PC-9 (cell line): Measurements from ENCODE around the gene MAZ. TPM values are rescaled to one million over a fixed set of nuclear protein-coding genes. Genes with fewer than 3 reads are reported as not detected.

Experiments
- BruUV-seq: library from RNA; stranded (reverse); fragments of 400-500 nt; replicated peaks from 2 replicates; lab custom pipeline; 2021; lab: Mats Ljungman, UMichigan
- CTCF ChIA-PET: fragments of 300-600 bp; sonication (Branson Sonifier 250); formaldehyde crosslinking; loops from one replicate; lab custom pipeline; 2022; ENCODE audit warnings: antibody characterized with exemption; lab: Charles Lee
- POLR2A ChIA-PET: fragments of 300-600 bp; sonication (Branson Sonifier 250); formaldehyde crosslinking; loops from one replicate; lab custom pipeline; 2022; ENCODE audit warnings: antibody characterized with exemption; ENCODE audit not compliant: unreplicated experiment; lab: Charles Lee
- DNase-seq, 2 experiments: peaks; one replicate each; pipeline versions ENCODE4 v3.0.0 to v3.0.0-alpha.2; 2015 to 2022; ENCODE audit warnings: mixed read lengths in 1 of 2
- H2AFZ ChIP-seq: fragments of 200-600 bp; sonication (generic); 2 replicates; pipeline ENCODE4 v1.8.1; 2017; ENCODE audit warnings: antibody characterized with exemption
- H3F3A ChIP-seq: fragments of 200-600 bp; sonication (generic); 2 replicates; pipeline ENCODE4 v1.8.1; 2017; ENCODE audit warnings: antibody characterized with exemption, mild to moderate bottlenecking, low read depth; ENCODE audit not compliant: insufficient read depth
- H3K27ac ChIP-seq: fragments of 200-600 bp; sonication (generic); 2 replicates; pipeline ENCODE4 v1.6.1; 2016; ENCODE audit warnings: mixed run types
- H3K27me3 ChIP-seq: fragments of 200-600 bp; sonication (generic); 2 replicates; pipeline ENCODE4 v1.6.1; 2016; ENCODE audit warnings: low read depth, mixed run types; ENCODE audit not compliant: insufficient read depth
- H3K36me3 ChIP-seq: fragments of 200-600 bp; sonication (generic); 2 replicates; pipeline ENCODE4 v1.6.1; 2016; ENCODE audit warnings: low read depth, mixed run types
- H3K4me1 ChIP-seq: fragments of 200-600 bp; sonication (generic); replicated peaks from 2 replicates; pipeline ENCODE4 v1.6.1; 2016; ENCODE audit warnings: mixed run types; ENCODE audit not compliant: insufficient read depth
- H3K4me2 ChIP-seq: fragments of 200-600 bp; sonication (generic); 2 replicates; pipeline ENCODE4 v1.6.1; 2017; ENCODE audit warnings: mixed run types
- H3K4me3 ChIP-seq: fragments of 200-600 bp; sonication (generic); 2 replicates; pipeline ENCODE4 v1.6.1; 2016; ENCODE audit warnings: mixed run types
- H3K79me2 ChIP-seq: fragments of 200-600 bp; sonication (generic); 2 replicates; pipeline ENCODE4 v1.6.1; 2017; ENCODE audit warnings: low read depth, mixed run types
- H3K9me2 ChIP-seq: fragments of 200-600 bp; sonication (generic); 2 replicates; pipeline ENCODE4 v1.8.1; 2017; ENCODE audit warnings: mild to moderate bottlenecking; ENCODE audit not compliant: insufficient read depth
- H3K9me3 ChIP-seq: fragments of 200-600 bp; sonication (generic); 2 replicates; pipeline ENCODE4 v1.8.1; 2016; ENCODE audit warnings: low read depth; ENCODE audit not compliant: insufficient read depth
- H4K20me1 ChIP-seq: fragments of 200-600 bp; sonication (generic); 2 replicates; pipeline ENCODE4 v1.8.1; 2017; ENCODE audit not compliant: insufficient read depth
- CTCF ChIP-seq: fragments of 200-600 bp; sonication (generic); conservative IDR thresholded peaks from 2 replicates; pipeline ENCODE4 v1.6.1; 2017; ENCODE audit warnings: mixed run types, antibody characterized with exemption, mild to moderate bottlenecking, moderate library complexity
- EZH2 ChIP-seq: fragments of 200-600 bp; sonication (generic); IDR thresholded peaks from 2 replicates; pipeline ENCODE4 v1.8.0; 2017; ENCODE audit warnings: antibody characterized with exemption, low read depth
- intact Hi-C: fragments of 100-400 bp; cut with micrococcal nuclease; formaldehyde crosslinking; loops from one replicate; pipeline ENCODE4 v1.10.0; 2022; ENCODE audit not compliant: unreplicated experiment
- total RNA-seq: library from RNA; stranded (reverse); gene quantifications from 2 replicates; pipeline ENCODE4 v1.2.3, GENCODE V29; 2021

MAZ gene
- total RNA-seq, 1 experiment from 2014 or later, result 481 TPM

- Histone ChIP-seq H3K36me3 (no peaks in the 10 kb centered on the region), H3K4me2 (no peak overlapping the region), H2AFZ (no peak overlapping the region), H3K79me2 (peaks cover 14% of the 10 kb centered on the region), H3K9me2 (no peaks in the 10 kb centered on the region), H3F3A (no peaks in the 10 kb centered on the region), H3K4me3 (no peak overlapping the region), H4K20me1 (no peaks in the 10 kb centered on the region), H3K9me3 (no peaks in the 10 kb centered on the region), H3K27ac (no peak overlapping the region), H3K27me3 (no peaks in the 10 kb centered on the region), H3K4me1 (peaks cover 10% of the 10 kb centered on the region)
- ChIA-PET POLR2A (no interaction called here), CTCF (no interaction called here)
- intact Hi-C loops, result loop anchor here (5.0 kb wide), 1 partner anchor 37 kb away; the partner anchor contains the start of gene SEZ6L2
- DNase-seq, result no peak
- TF ChIP-seq EZH2 (no peak), CTCF (no peak)
- BruUV-seq, result no TSS peak
These were observed 53.9 kb downstream of the MAZ start for GRCh38 chr16:29860218-29860617.

Other genes with a start within 250 kb of the MAZ start
- 0.15 and 0.17 TPM in 2 replicates for gene SPN, start 143.3 kb upstream of the MAZ start, total RNA-seq
- 247 and 310 TPM in 2 replicates for gene QPRT, start 127.3 kb upstream of the MAZ start, total RNA-seq
- not detected in 2 replicates for gene C16orf54, start 60.5 kb upstream of the MAZ start, total RNA-seq
- 0.13 and 0.26 TPM in 2 replicates for gene ZG16, start 28.3 kb upstream of the MAZ start, total RNA-seq
- 179 and 195 TPM in 2 replicates for gene KIF22, start 15.8 kb upstream of the MAZ start, total RNA-seq
- 4.9 and 6.3 TPM in 2 replicates for gene PRRT2, start 5.7 kb downstream of the MAZ start, total RNA-seq
- gene PAGR1, start 9.6 kb downstream of the MAZ start, total RNA-seq, result 27.5 and 44.6 TPM in 2 replicates
- gene MVP, start 13.9 kb downstream of the MAZ start, total RNA-seq, result 197 and 208 TPM in 2 replicates
- gene CDIPT, start 56.7 kb downstream of the MAZ start, total RNA-seq, result 90.6 and 133 TPM in 2 replicates
- 46.5 and 64.0 TPM in 2 replicates for gene SEZ6L2, start 93.0 kb downstream of the MAZ start, total RNA-seq
- gene ASPHD1, start 94.0 kb downstream of the MAZ start, total RNA-seq, result 8.3 and 11.3 TPM in 2 replicates
- gene KCTD13, start 119.7 kb downstream of the MAZ start, total RNA-seq, result 52.7 and 72.0 TPM in 2 replicates
- gene TMEM219, start 155.6 kb downstream of the MAZ start, total RNA-seq, result 141 and 203 TPM in 2 replicates
- 76.6 and 82.9 TPM in 2 replicates for gene TAOK2, start 167.3 kb downstream of the MAZ start, total RNA-seq
- gene HIRIP3, start 189.1 kb downstream of the MAZ start, total RNA-seq, result 27.0 and 27.3 TPM in 2 replicates
- gene INO80E, start 189.7 kb downstream of the MAZ start, total RNA-seq, result 102 TPM in 2 replicates
- 11.0 and 11.3 TPM in 2 replicates for gene DOC2A, start 204.5 kb downstream of the MAZ start, total RNA-seq
- gene C16orf92, start 216.7 kb downstream of the MAZ start, total RNA-seq, result not detected in 2 replicates
- gene TLCD3B, start 224.7 kb downstream of the MAZ start, total RNA-seq, result 5.8 and 9.7 TPM in 2 replicates